ENCODE data around the gene TEN1. TPM values are rescaled to one million over a fixed set of nuclear protein-coding genes. Genes with fewer than 3 reads are reported as not detected.

The TEN1 gene
- total and polyA plus RNA-seq, 9 of the 15 experiments (the other 6 are each of a cell fraction or from before 2014, with no cell fraction given): 1.3 to 25.7 (median 10.1) TPM

DNA sequence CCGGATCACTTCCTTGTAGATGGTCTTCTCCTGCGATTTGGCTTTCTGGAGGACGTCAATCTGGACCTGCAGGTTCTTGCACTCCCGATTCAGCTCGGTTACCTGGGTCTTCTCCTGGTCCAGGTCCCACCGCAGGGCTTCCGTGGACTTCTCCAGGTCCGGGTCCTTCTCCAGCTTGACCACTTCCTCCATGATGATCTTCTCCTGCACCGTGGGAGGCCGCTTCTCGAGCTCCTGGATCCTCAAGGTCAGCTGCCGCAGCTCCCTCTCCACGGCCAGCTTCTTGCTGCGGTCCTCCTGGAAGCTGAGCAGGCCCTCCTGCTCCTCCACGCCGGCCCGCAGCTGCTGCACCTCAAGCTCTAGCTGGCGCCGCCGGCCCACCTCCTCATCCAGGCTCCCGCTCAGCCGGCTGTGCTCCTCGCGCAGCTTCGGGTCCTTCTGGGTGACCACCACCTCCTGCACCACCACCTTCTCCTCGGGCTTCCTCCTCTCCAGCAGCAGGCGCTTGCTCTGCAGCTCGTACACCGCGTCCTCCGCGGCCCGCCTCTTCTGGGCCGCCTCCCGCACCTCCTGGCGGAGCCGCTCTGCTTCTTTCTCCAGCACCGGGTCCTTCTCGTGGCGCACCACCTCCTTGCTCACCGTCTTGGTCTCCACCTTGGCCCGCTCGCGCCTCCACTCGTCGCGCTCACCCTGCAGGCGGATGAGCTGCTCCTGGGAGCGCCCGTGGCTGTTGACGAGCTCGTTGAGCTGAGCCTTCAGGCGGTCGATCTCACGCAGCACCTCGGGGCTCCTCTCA, 29.8 kb downstream of the TEN1 start:
- H3K79me2 ChIP-seq (ENCODE audit: control insufficient read depth, insufficient read depth, low read length): no peaks in the 10 kb centered on the region
- H2AFZ ChIP-seq (ENCODE audit: low read depth, low read length): no peak overlapping the region
- H3K36me3 ChIP-seq (ENCODE audit: control insufficient read depth, insufficient read depth, low read length): peaks cover 7% of the 10 kb centered on the region; the same call in 2 of the 3 replicates
- no peak for ATAC-seq
- 17% methylated on average over 49 of the region's 56 CpGs for WGBS (ENCODE audit: insufficient coverage, low coverage, missing lambda C conversion rate)
- no peak for FAIRE-seq
- DNase-seq (ENCODE audit: extremely low read depth in 1 of 4, low spot score in 3 of 4): peak in 1 of 4 experiments; percentile 25
- no peaks in the 10 kb centered on the region for H3K9me1 ChIP-seq (ENCODE audit: control insufficient read depth, insufficient read depth, low read length)
- H3K27me3 ChIP-seq (ENCODE audit: control insufficient read depth in 2 of 2, insufficient read depth in 2 of 2, low read length in 2 of 2): peaks cover 37 to 52% of the 10 kb centered on the region in 2 experiments
- no peak overlapping the region for H3K4me3 ChIP-seq
- no TSS peak for BruUV-seq (replicated peaks)
- in situ Hi-C loops (cut with MboI): loop anchor here (5.0 to 10.0 kb wide), 3 partner anchors 102 to 283 kb away; a partner anchor contains a TSS
- CTCF ChIA-PET (ENCODE audit: low intra/inter-chr PET ratio): interaction anchor here (0.6 kb wide), 1 partner anchor 294 kb away, joined by 3 read pairs; no protein-coding TSS in a partner anchor
- POLR2A ChIA-PET: interaction anchor here (0.6 to 2.0 kb wide), 10 partner anchors 8 to 271 kb away, joined by 3 to 9 read pairs (median 4); partner anchors contain the start of gene CDK3
- peaks cover 0 to 38% of the 10 kb centered on the region in 2 experiments; a peak in 3 of 5 replicates for H3K4me1 ChIP-seq (replicated peaks in 1 of 2; ENCODE audit: control insufficient read depth in 2 of 2, insufficient read depth in 2 of 2, low read length in 2 of 2)
- H3K4me2 ChIP-seq (ENCODE audit: insufficient read depth, low read length): no peak overlapping the region
- H4K20me1 ChIP-seq (replicated peaks; ENCODE audit: control insufficient read depth, insufficient read depth, low read length): 0 out of 2 replicates have a peak, but pooled peaks cover 2% of the 10 kb centered on the region
- H3K27ac ChIP-seq (ENCODE audit: extremely low read depth, low read depth, low read length): no peak overlapping the region
- peak overlapping the region in 1 of 2 experiments; percentile 21; a peak in 1 of 4 replicates for H3K9ac ChIP-seq (ENCODE audit: insufficient read depth in 1 of 2, low read depth in 2 of 2, low read length in 2 of 2)
- intact Hi-C loops (cut with micrococcal nuclease): loop anchor here (10.0 kb wide), 1 partner anchor 254 kb away; no protein-coding TSS in a partner anchor
- H3K9me3 ChIP-seq (replicated peaks; ENCODE audit: control insufficient read depth, insufficient read depth, low read depth, low read length): no peaks in the 10 kb centered on the region
- TF ChIP-seq GTF2E2 (tag; IDR thresholded peaks at IDR 0.05): no peak
- TF ChIP-seq, protein P1, sequence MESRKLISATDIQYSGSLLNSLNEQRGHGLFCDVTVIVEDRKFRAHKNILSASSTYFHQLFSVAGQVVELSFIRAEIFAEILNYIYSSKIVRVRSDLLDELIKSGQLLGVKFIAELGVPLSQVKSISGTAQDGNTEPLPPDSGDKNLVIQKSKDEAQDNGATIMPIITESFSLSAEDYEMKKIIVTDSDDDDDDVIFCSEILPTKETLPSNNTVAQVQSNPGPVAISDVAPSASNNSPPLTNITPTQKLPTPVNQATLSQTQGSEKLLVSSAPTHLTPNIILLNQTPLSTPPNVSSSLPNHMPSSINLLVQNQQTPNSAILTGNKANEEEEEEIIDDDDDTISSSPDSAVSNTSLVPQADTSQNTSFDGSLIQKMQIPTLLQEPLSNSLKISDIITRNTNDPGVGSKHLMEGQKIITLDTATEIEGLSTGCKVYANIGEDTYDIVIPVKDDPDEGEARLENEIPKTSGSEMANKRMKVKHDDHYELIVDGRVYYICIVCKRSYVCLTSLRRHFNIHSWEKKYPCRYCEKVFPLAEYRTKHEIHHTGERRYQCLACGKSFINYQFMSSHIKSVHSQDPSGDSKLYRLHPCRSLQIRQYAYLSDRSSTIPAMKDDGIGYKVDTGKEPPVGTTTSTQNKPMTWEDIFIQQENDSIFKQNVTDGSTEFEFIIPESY (CRISPR knock-in tag; IDR thresholded peaks at IDR 0.05): peak; percentile 89
- no peak for TF ChIP-seq NFIX (CRISPR knock-in tag; IDR thresholded peaks at IDR 0.05; ENCODE audit: low read depth)
- no peak for TF ChIP-seq RBM39 (optimal IDR thresholded peaks at IDR 0.05; ENCODE audit: low read depth, low read length)
